OCI-LY1 (cell line): ENCODE measurements around the gene CABCOCO1.

Experiments
- H2AFZ ChIP-seq: fragments of 200-600 bp; sonication (generic), shearing (Covaris generic); 2 replicates; pipeline ENCODE4 v1.6.0; 2014; ENCODE audit warnings: antibody characterized with exemption, mild to moderate bottlenecking, low read length
- H3F3A ChIP-seq: fragments of 200-600 bp; sonication (generic), shearing (Covaris generic); 2 replicates; pipeline ENCODE4 v1.6.0; 2014; ENCODE audit warnings: mild to moderate bottlenecking, antibody characterized with exemption, low read length, moderate library complexity; ENCODE audit not compliant: insufficient read depth
- H3K27ac ChIP-seq: fragments of 200-600 bp; sonication (generic); 2 replicates; pipeline ENCODE4 v1.5.1; 2014; ENCODE audit warnings: low read length, mixed run types, mild to moderate bottlenecking, low read depth; ENCODE audit not compliant: poor library complexity, severe bottlenecking
- H3K27me3 ChIP-seq: fragments of 200-600 bp; sonication (generic); 2 replicates; pipeline ENCODE4 v1.6.0; 2014; ENCODE audit warnings: antibody characterized with exemption, mild to moderate bottlenecking, low read length, moderate library complexity; ENCODE audit not compliant: insufficient read depth
- H3K36me3 ChIP-seq: fragments of 200-600 bp; sonication (generic); 2 replicates; pipeline ENCODE4 v1.6.1; 2014; ENCODE audit warnings: mild to moderate bottlenecking, antibody characterized with exemption, low read length, moderate library complexity, mixed read lengths; ENCODE audit not compliant: insufficient read depth
- H3K4me1 ChIP-seq: fragments of 200-600 bp; sonication (generic); 2 replicates; pipeline ENCODE4 v1.5.1; 2014; ENCODE audit warnings: mild to moderate bottlenecking, low read length, moderate library complexity; ENCODE audit not compliant: insufficient read depth, severe bottlenecking
- H3K4me2 ChIP-seq: fragments of 200-600 bp; sonication (generic), shearing (Covaris generic); 2 replicates; pipeline ENCODE4 v1.6.1; 2014; ENCODE audit warnings: low read length
- H3K4me3 ChIP-seq: fragments of 200-600 bp; sonication (generic); 2 replicates; pipeline ENCODE4 v1.5.1; 2014; ENCODE audit warnings: low read length, low read depth, mild to moderate bottlenecking, mixed read lengths; ENCODE audit not compliant: poor library complexity, severe bottlenecking
- H3K79me2 ChIP-seq: fragments of 200-600 bp; shearing (Covaris generic); 2 replicates; pipeline ENCODE4 v1.6.1; 2016; ENCODE audit warnings: mixed run types, low read length, mixed read lengths; ENCODE audit not compliant: insufficient read depth
- H3K9ac ChIP-seq: fragments of 200-600 bp; sonication (generic), shearing (Covaris generic); 2 replicates; pipeline ENCODE4 v1.6.1; 2014; ENCODE audit warnings: mild to moderate bottlenecking, low read length, mixed read lengths
- H3K9me2 ChIP-seq: fragments of 200-600 bp; sonication (generic), shearing (Covaris generic); 2 replicates; pipeline ENCODE4 v1.6.1; 2014; ENCODE audit warnings: low read depth, mild to moderate bottlenecking, low read length, mixed read lengths
- H3K9me3 ChIP-seq: fragments of 200-600 bp; shearing (Covaris generic); 2 replicates; pipeline ENCODE4 v1.6.1; 2014; ENCODE audit warnings: low read length, mixed read lengths
- H4K20me1 ChIP-seq: fragments of 200-600 bp; sonication (generic), shearing (Covaris generic); 2 replicates; pipeline ENCODE4 v1.6.0; 2016; ENCODE audit warnings: mild to moderate bottlenecking, low read length; ENCODE audit not compliant: insufficient read depth
- CTCF ChIP-seq: fragments of 200-600 bp; sonication (generic), shearing (Covaris generic); IDR thresholded peaks from 2 replicates; pipeline ENCODE4 v1.5.1; 2017; ENCODE audit warnings: mild to moderate bottlenecking, antibody characterized with exemption, low read length, moderate library complexity, mixed read lengths
- EZH2 ChIP-seq: fragments of 200-600 bp; sonication (generic), shearing (Covaris generic); IDR thresholded peaks from 2 replicates; pipeline ENCODE4 v1.8.0; 2017; ENCODE audit warnings: borderline replicate concordance, mixed run types, mild to moderate bottlenecking, antibody characterized with exemption, low read length, moderate library complexity, mixed read lengths

CABCOCO1 gene

GRCh38 chr10:61746377-61746776 is 83.6 kb downstream of the CABCOCO1 start:
- no peak overlapping the region for H3K9ac ChIP-seq
- TF ChIP-seq CTCF (no peak), EZH2 (no peak)
- H3K27me3 ChIP-seq: no peaks in the 10 kb centered on the region
- no peaks in the 10 kb centered on the region for H3K9me3 ChIP-seq
- H3K4me3 ChIP-seq: no peak overlapping the region
- no peaks in the 10 kb centered on the region for H4K20me1 ChIP-seq
- H3K36me3 ChIP-seq: no peaks in the 10 kb centered on the region
- no peaks in the 10 kb centered on the region for H3K79me2 ChIP-seq
- H3K4me1 ChIP-seq: peaks cover 8% of the 10 kb centered on the region
- no peaks in the 10 kb centered on the region for H3F3A ChIP-seq
- H2AFZ ChIP-seq: no peak overlapping the region
- no peaks in the 10 kb centered on the region for H3K9me2 ChIP-seq
- no peak overlapping the region for H3K4me2 ChIP-seq
- H3K27ac ChIP-seq: no peak overlapping the region

- Histone ChIP-seq H3K79me2 (no peaks in the 10 kb centered on the region), H3K9me2 (no peaks in the 10 kb centered on the region), H3K4me1 (peaks cover 17% of the 10 kb centered on the region), H3K4me2 (no peak overlapping the region), H3K9me3 (no peaks in the 10 kb centered on the region), H3K36me3 (no peaks in the 10 kb centered on the region), H3K27me3 (no peaks in the 10 kb centered on the region), H3F3A (no peaks in the 10 kb centered on the region), H3K27ac (no peak overlapping the region), H2AFZ (no peak overlapping the region), H4K20me1 (no peaks in the 10 kb centered on the region), H3K4me3 (no peak overlapping the region), H3K9ac (no peak overlapping the region)
- no peak for TF ChIP-seq CTCF
- TF ChIP-seq EZH2: no peak
Measured at GRCh38 chr10:61747307-61747706, 84.6 kb downstream of the CABCOCO1 start.

GRCh38 chr10:61749291-61749690 is 86.6 kb downstream of the CABCOCO1 start:
- no peaks in the 10 kb centered on the region for H3K79me2 ChIP-seq
- no peaks in the 10 kb centered on the region for H4K20me1 ChIP-seq
- no peaks in the 10 kb centered on the region for H3F3A ChIP-seq
- H3K9me3 ChIP-seq: no peaks in the 10 kb centered on the region
- H3K27me3 ChIP-seq: no peaks in the 10 kb centered on the region
- H3K4me3 ChIP-seq: no peak overlapping the region
- H3K27ac ChIP-seq: no peak overlapping the region
- no peaks in the 10 kb centered on the region for H3K36me3 ChIP-seq
- no peak overlapping the region for H2AFZ ChIP-seq
- H3K4me2 ChIP-seq: no peak overlapping the region
- H3K4me1 ChIP-seq: peaks cover 26% of the 10 kb centered on the region
- H3K9me2 ChIP-seq: no peaks in the 10 kb centered on the region
- TF ChIP-seq EZH2 (no peak), CTCF (no peak)
- H3K9ac ChIP-seq: no peak overlapping the region
